Omental fat pad (tissue), 4 donors: Measurements from ENCODE around the gene KRT23. TPM values are rescaled to one million over a fixed set of nuclear protein-coding genes. Genes with fewer than 3 reads are reported as not detected.

ENCODE experiments used
- ATAC-seq: fragments of 150-250 bp; one replicate; pipeline ENCODE4 v1.9.1; 2016; ENCODE audit warnings: mild to moderate bottlenecking, moderate library complexity; ENCODE audit not compliant: low FRiP score
- DNase-seq: peaks from one replicate; pipeline ENCODE4 v3.0.0-alpha.2; 2019; ENCODE audit warnings: low spot score
- total RNA-seq, 4 donors: library from RNA; depleted of rRNA; stranded (reverse); fragments of >200 nt; gene quantifications; one replicate each; pipeline ENCODE4 v1.1.0, GENCODE V29; 2016
- TF ChIP-seq, protein P1 (sequence below), 3 donors: fragments of 450-650 bp; IDR thresholded peaks; one replicate each; pipeline ENCODE4 v1.5.1; 2016 to 2017; ENCODE audit warnings: antibody characterized with exemption in 3 of 3, mild to moderate bottlenecking in 3 of 3, moderate library complexity in 2 of 3

The KRT23 gene
- total RNA-seq, 4 donors from 2014 or later: 4.3 TPM; not detected in 3

DNA sequence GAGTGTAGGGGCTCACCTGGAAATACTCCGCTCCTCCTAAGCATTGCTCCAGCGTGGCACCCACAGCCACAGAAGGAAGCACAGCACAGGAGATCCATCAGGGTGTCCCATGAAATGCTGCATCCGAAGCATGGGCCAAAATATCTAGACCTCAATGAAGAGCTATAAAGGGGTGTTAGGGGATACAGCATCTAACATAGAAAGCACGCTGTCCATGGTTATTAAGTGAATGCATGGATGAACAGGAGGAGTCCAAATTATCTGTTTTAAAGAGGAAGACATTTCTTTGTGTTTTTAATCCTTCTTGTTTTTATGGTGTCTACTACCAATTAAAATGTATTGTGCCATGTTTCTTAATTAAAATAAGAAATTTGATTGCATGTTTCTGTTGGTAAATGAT is 30.8 kb downstream of the KRT23 start:
- ATAC-seq (no peak), DNase-seq (no peak)
- TF ChIP-seq, protein P1, sequence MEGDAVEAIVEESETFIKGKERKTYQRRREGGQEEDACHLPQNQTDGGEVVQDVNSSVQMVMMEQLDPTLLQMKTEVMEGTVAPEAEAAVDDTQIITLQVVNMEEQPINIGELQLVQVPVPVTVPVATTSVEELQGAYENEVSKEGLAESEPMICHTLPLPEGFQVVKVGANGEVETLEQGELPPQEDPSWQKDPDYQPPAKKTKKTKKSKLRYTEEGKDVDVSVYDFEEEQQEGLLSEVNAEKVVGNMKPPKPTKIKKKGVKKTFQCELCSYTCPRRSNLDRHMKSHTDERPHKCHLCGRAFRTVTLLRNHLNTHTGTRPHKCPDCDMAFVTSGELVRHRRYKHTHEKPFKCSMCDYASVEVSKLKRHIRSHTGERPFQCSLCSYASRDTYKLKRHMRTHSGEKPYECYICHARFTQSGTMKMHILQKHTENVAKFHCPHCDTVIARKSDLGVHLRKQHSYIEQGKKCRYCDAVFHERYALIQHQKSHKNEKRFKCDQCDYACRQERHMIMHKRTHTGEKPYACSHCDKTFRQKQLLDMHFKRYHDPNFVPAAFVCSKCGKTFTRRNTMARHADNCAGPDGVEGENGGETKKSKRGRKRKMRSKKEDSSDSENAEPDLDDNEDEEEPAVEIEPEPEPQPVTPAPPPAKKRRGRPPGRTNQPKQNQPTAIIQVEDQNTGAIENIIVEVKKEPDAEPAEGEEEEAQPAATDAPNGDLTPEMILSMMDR (IDR thresholded peaks at IDR 0.05): no peak

GRCh38 chr17:40905370-40905769 is 32.1 kb downstream of the KRT23 start:
- no peak for DNase-seq
- TF ChIP-seq, protein P1 (IDR thresholded peaks at IDR 0.05): no peak
- ATAC-seq: no peak

DNA sequence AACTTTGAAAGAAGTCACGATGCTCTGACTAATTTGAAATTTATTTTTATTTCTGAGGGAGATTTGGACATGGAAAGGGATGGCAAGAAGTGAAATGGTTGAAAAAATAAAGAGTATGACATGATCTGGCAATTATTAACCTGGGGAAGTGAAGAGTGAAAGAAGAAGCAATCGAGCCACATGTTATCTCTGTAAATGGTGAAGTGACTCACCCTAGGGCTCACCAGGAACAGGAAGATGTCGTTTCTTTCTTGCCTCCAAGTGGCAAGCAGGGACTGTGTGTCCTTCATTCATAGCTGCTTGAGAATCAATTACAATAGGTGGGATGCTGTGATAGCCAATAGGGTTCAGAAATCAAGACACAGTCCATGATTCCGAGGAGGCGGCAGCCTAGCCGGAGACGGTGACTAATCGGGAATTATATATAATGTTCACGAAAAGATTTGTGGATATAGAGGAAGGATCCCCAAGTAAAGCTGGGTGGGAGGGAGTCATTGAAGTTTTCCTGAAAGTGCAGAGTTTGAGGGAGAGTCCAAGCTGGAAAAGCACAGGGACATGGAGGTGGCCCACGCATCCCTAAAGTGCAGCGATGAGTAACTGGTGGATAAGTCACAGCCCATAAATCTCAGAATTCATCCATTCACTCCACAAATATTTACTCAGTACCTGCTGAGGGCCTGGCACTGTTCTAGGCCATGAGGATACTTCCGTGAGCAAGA is 34.2 kb downstream of the KRT23 start:
- TF ChIP-seq, protein P1 (IDR thresholded peaks at IDR 0.05): no peak
- ATAC-seq (no peak), DNase-seq (no peak)

DNA sequence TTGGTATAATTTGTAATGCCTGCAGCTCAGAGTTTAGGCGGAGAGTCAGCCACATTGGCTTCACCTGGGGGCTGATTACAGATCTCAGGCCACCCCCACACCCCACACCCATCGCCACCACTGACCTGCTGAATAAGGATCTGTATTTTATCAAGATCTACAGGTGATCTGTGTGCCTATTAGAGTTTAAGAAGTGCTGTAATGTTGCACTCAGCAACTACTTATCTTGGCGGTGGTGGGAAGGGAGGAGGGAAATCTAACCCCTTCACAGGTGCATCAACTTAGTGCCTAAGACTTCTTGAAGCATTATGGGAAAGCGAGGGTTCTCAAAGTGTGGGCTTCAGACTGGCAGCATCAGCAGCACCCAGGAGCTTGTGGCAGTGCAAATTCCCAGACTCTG is 34.9 kb downstream of the KRT23 start:
- TF ChIP-seq, protein P1 (IDR thresholded peaks at IDR 0.05): no peak
- no peak for ATAC-seq
- DNase-seq: no peak

GRCh38 chr17:40901981-40902474 is 35.4 kb downstream of the KRT23 start:
- TF ChIP-seq, protein P1 (IDR thresholded peaks at IDR 0.05): no peak
- DNase-seq (no peak), ATAC-seq (no peak)

DNA sequence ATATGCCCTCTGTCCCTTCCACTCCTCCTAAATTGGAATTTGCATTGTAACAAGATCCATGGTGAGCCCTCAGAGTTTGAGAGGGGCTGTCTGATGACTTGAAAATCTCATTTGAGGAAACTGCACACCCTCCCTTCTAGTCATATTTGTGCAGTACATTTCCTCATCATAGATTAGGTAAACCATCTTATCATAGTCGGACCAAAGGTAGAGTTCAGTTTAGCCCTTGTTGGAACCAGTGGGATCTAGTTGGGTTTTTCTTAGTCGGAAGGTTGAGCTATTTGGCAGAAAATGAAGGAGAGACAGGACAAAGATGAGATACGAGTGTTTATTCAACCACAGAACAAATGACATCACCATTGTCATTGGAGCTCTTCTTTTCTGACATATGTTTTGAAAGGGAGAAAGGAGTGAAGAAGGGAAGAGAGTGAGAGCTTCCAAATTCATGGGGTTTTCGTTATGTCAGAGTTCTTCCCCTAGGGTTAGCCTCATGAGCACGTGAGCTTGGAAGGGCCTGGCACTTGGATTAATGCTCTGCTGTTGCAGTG is 36.6 kb downstream of the KRT23 start:
- TF ChIP-seq, protein P1 (IDR thresholded peaks at IDR 0.05): no peak
- DNase-seq: no peak
- no peak for ATAC-seq
